Coronary artery (tissue), 2 donors: ENCODE results near the gene AQR.

Source experiments
- DNase-seq: peaks from one replicate; pipeline ENCODE4 v3.0.0-alpha.2; 2017; ENCODE audit warnings: low spot score
- H3K27ac ChIP-seq, 2 donors: fragments of 200-600 bp; sonication (generic); one replicate each; pipeline ENCODE4 v1.5.1; 2016 to 2019
- H3K4me3 ChIP-seq: fragments of 200-600 bp; sonication (generic); 2 replicates; pipeline ENCODE4 v1.5.1; 2016; ENCODE audit warnings: mild to moderate bottlenecking, moderate library complexity
- CTCF ChIP-seq: fragments of 200-600 bp; sonication (generic); IDR thresholded peaks from one replicate; pipeline ENCODE4 v1.5.1; 2019; ENCODE audit warnings: antibody characterized with exemption

AQR gene

GRCh38 chr15:34861214-34861613, 108.3 kb downstream of the AQR start:
- TF ChIP-seq CTCF, result no peak
- DNase-seq, result no peak
- Histone ChIP-seq H3K27ac (no peak overlapping the region), H3K4me3 (no peak overlapping the region)

- Histone ChIP-seq H3K4me3 (no peak overlapping the region), H3K27ac (peak overlapping the region; percentile 8 to 44)
- TF ChIP-seq CTCF, result no peak
- no peak for DNase-seq
These were observed 113.6 kb downstream of the AQR start for GRCh38 chr15:34855893-34856292.

GRCh38 chr15:34855413-34855812, 114.1 kb downstream of the AQR start:
- TF ChIP-seq CTCF, result no peak
- no peak for DNase-seq
- H3K4me3 ChIP-seq, result no peak overlapping the region

GRCh38 chr15:34854232-34854631, 115.3 kb downstream of the AQR start:
- no peak for TF ChIP-seq CTCF
- no peak overlapping the region for H3K27ac ChIP-seq
- no peak overlapping the region for H3K4me3 ChIP-seq
- DNase-seq, result no peak

More at GRCh38 chr15:34855413-34855812, 114.1 kb downstream of the AQR start:
- peak overlapping the region; percentile 8 to 44 for H3K27ac ChIP-seq

- peak overlapping the region; percentile 12 for H3K4me3 ChIP-seq
- no peak for TF ChIP-seq CTCF
- DNase-seq, result no peak
- H3K27ac ChIP-seq, result peak overlapping the region in 1 of 2 donors; percentile 39
These were observed 116.4 kb downstream of the AQR start for GRCh38 chr15:34853001-34853758.

GRCh38 chr15:34851751-34852150, 117.8 kb downstream of the AQR start:
- no peak for TF ChIP-seq CTCF
- Histone ChIP-seq H3K27ac (no peak overlapping the region), H3K4me3 (no peak overlapping the region)
- no peak for DNase-seq

- no peak for DNase-seq
These were observed 118.5 kb downstream of the AQR start for GRCh38 chr15:34851007-34851406.

More at GRCh38 chr15:34851007-34851406, 118.5 kb downstream of the AQR start:
- TF ChIP-seq CTCF, result no peak
- H3K27ac ChIP-seq, result no peak overlapping the region
- no peak overlapping the region for H3K4me3 ChIP-seq
